CD4-positive, alpha-beta T cell (primary cell): Measurements from ENCODE around the gene DCLK1. TPM values are rescaled to one million over a fixed set of nuclear protein-coding genes. Genes with fewer than 3 reads are reported as not detected.

Source experiments
- ATAC-seq: fragments of 200-7000 bp; cut with Tn5 transposase; one replicate; pipeline ENCODE4 v1.10.0; 2022; ENCODE audit warnings: mild to moderate bottlenecking; ENCODE audit not compliant: poor library complexity
- CTCF ChIA-PET: fragments of 350-600 bp; sonication (Branson Sonifier 250); formaldehyde crosslinking; loops from one replicate; lab custom pipeline; 2021; ENCODE audit warnings: antibody characterized with exemption, inconsistent platforms; lab: Charles Lee
- POLR2A ChIA-PET: fragments of 350-600 bp; sonication (Branson Sonifier 250); formaldehyde crosslinking; loops from one replicate; lab custom pipeline; 2021; ENCODE audit warnings: antibody characterized with exemption, inconsistent platforms; lab: Charles Lee
- DNase-seq, 14 experiments: peaks; one replicate each; pipeline ENCODE4 v3.0.0-alpha.2; 2013 to 2020; ENCODE audit warnings: mixed read lengths in 2 of 14
- H3K27ac ChIP-seq, 2 donors: one replicate each; pipeline versions ENCODE4 v1.5.1 to v1.7.0; 2013; ENCODE audit warnings: low read length in 2 of 2, low read depth in 1 of 2, mild to moderate bottlenecking in 1 of 2
- H3K27me3 ChIP-seq, 2 experiments: 1 replicate in 1 of 2; 2 replicates in 1 of 2; pipeline versions ENCODE4 v1.6.1 to v1.7.0; 2013; ENCODE audit warnings: low read length in 2 of 2, control low read depth in 1 of 2, mild to moderate bottlenecking in 1 of 2, moderate library complexity in 1 of 2; ENCODE audit not compliant: insufficient read depth in 2 of 2, control insufficient read depth in 1 of 2
- H3K36me3 ChIP-seq: one replicate; pipeline ENCODE4 v1.6.1; 2013; ENCODE audit warnings: low read length, control low read depth; ENCODE audit not compliant: insufficient read depth
- H3K4me1 ChIP-seq: one replicate; pipeline ENCODE4 v1.6.1; 2013; ENCODE audit warnings: low read length, control low read depth; ENCODE audit not compliant: insufficient read depth
- H3K4me3 ChIP-seq: one replicate; pipeline ENCODE4 v1.5.1; 2013; ENCODE audit warnings: mild to moderate bottlenecking, low read length, moderate library complexity
- H3K9me3 ChIP-seq, 2 experiments: 1 replicate in 1 of 2; 2 replicates in 1 of 2; pipeline versions ENCODE4 v1.6.1 to v1.7.0; 2013; ENCODE audit warnings: low read length in 2 of 2, mild to moderate bottlenecking in 2 of 2, control low read depth in 1 of 2, moderate library complexity in 1 of 2; ENCODE audit not compliant: control insufficient read depth in 1 of 2, insufficient read depth in 1 of 2
- H3K27ac Mint-ChIP-seq: one replicate; pipeline ENCODE4 v1.8.0; 2020; ENCODE audit warnings: mixed read lengths
- H3K27me3 Mint-ChIP-seq: one replicate; pipeline ENCODE4 v1.8.0; 2021; ENCODE audit warnings: mixed read lengths
- H3K36me3 Mint-ChIP-seq: one replicate; pipeline ENCODE4 v1.8.0; 2021; ENCODE audit warnings: low read depth, mixed read lengths
- H3K4me1 Mint-ChIP-seq: one replicate; pipeline ENCODE4 v1.8.0; 2021; ENCODE audit warnings: low read depth, mixed read lengths
- H3K4me3 Mint-ChIP-seq: one replicate; pipeline ENCODE4 v1.8.0; 2020; ENCODE audit warnings: mild to moderate bottlenecking, mixed read lengths
- H3K9me3 Mint-ChIP-seq: one replicate; pipeline ENCODE4 v1.8.0; 2020; ENCODE audit warnings: mixed read lengths
- CTCF ChIP-seq: fragments of 200-600 bp; IDR thresholded peaks from one replicate; pipeline ENCODE4 v1.8.0; 2022; ENCODE audit warnings: antibody characterized with exemption, mild to moderate bottlenecking
- intact Hi-C, 2 experiments: fragments of 100-400 bp; cut with DNase I in 1 of 2; cut with micrococcal nuclease in 1 of 2; formaldehyde crosslinking; loops; one replicate each; pipeline versions ENCODE4 v1.15.1 to v1.9.0; 2023 to 2025; cut with DNase I, micrococcal nuclease
- total RNA-seq, 174 experiments: library from RNA in 2 of 174; stranded (reverse) in 2 of 174; gene quantifications; one replicate each; pipeline ENCODE4 v1.2.3 and lab custom pipeline; 2021 to 2026

Gene DCLK1
- total RNA-seq, 2 experiments from 2014 or later: not detected

- POLR2A ChIA-PET: no interaction called here
- Mint-ChIP-seq H3K27me3 (no peaks in the 10 kb centered on the region), H3K36me3 (no peaks in the 10 kb centered on the region), H3K4me1 (no peaks in the 10 kb centered on the region), H3K4me3 (no peak overlapping the region), H3K27ac (no peak overlapping the region), H3K9me3 (peaks cover 2% of the 10 kb centered on the region)
- CTCF ChIA-PET: no interaction called here
- H3K36me3 ChIP-seq: no peaks in the 10 kb centered on the region
- H3K27ac ChIP-seq: no peak overlapping the region
- peaks cover 0 to 4% of the 10 kb centered on the region in 2 experiments for H3K9me3 ChIP-seq
- no peaks in the 10 kb centered on the region for H3K4me1 ChIP-seq
- DNase-seq (no peak), ATAC-seq (no peak)
- no peak for TF ChIP-seq CTCF
- no peaks in the 10 kb centered on the region for H3K27me3 ChIP-seq
- intact Hi-C loops: no loop called here
- H3K4me3 ChIP-seq: no peak overlapping the region
Measured at GRCh38 chr13:36026531-36026930, 104.7 kb downstream of the DCLK1 start.

DNA sequence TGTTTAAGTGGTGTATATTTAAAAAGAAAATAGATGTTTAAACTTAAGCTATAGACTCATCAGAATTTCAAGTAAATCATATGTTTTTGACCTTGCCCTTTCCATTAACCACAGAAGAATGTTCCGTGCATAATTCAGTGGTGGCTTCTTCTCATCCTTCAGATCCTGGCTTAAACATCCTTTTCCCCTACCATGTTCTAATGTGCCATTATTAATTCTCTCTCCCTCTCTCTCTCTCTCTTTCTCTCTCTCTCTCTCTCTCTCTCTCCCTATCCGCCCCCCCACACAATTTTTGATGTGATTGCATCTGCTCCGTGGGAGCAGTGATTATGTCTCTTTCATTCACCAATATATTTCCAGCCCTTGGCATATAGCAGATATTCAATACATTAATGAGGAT, 116.4 kb downstream of the DCLK1 start:
- DNase-seq (no peak), ATAC-seq (no peak)
- Mint-ChIP-seq H3K27me3 (no peaks in the 10 kb centered on the region), H3K4me3 (no peak overlapping the region), H3K9me3 (peaks cover 3% of the 10 kb centered on the region), H3K27ac (no peak overlapping the region), H3K36me3 (no peaks in the 10 kb centered on the region), H3K4me1 (no peaks in the 10 kb centered on the region)
- CTCF ChIA-PET: no interaction called here
- no peak overlapping the region for H3K27ac ChIP-seq
- no peak overlapping the region for H3K4me3 ChIP-seq
- intact Hi-C loops: no loop called here
- no peaks in the 10 kb centered on the region for H3K4me1 ChIP-seq
- H3K9me3 ChIP-seq: peaks cover 0 to 6% of the 10 kb centered on the region in 2 experiments
- no peaks in the 10 kb centered on the region for H3K36me3 ChIP-seq
- H3K27me3 ChIP-seq: no peaks in the 10 kb centered on the region
- no peak for TF ChIP-seq CTCF
- POLR2A ChIA-PET: no interaction called here

GRCh38 chr13:36006894-36007675, 124.1 kb downstream of the DCLK1 start:
- no peaks in the 10 kb centered on the region for H3K27me3 ChIP-seq
- Mint-ChIP-seq H3K36me3 (no peaks in the 10 kb centered on the region), H3K27me3 (no peaks in the 10 kb centered on the region), H3K9me3 (no peaks in the 10 kb centered on the region), H3K4me1 (no peaks in the 10 kb centered on the region), H3K27ac (no peak overlapping the region), H3K4me3 (no peak overlapping the region)
- H3K27ac ChIP-seq: no peak overlapping the region
- intact Hi-C loops: no loop called here
- CTCF ChIA-PET: no interaction called here
- POLR2A ChIA-PET: no interaction called here
- H3K36me3 ChIP-seq: no peaks in the 10 kb centered on the region
- DNase-seq: no peak
- H3K9me3 ChIP-seq: no peaks in the 10 kb centered on the region
- no peak for TF ChIP-seq CTCF
- H3K4me3 ChIP-seq: no peak overlapping the region
- ATAC-seq: no peak
- H3K4me1 ChIP-seq: no peaks in the 10 kb centered on the region
